Central memory CD8-positive, alpha-beta T cell (primary cell): ENCODE data around the gene WDR26.

ENCODE experiments used
- ATAC-seq: fragments of 150-1000 bp; cut with Tn5 transposase; replicated peaks from 2 replicates; pipeline ENCODE4 v1.10.0; 2022; ENCODE audit warnings: mild to moderate bottlenecking, moderate FRiP score, moderate number of reproducible peaks; ENCODE audit not compliant: poor library complexity, severe bottlenecking; ENCODE audit errors: extremely low read depth
- DNase-seq, 2 donors: peaks; one replicate each; pipeline ENCODE4 v3.0.0; 2021; ENCODE audit warnings: low spot score in 2 of 2
- H3K27ac Mint-ChIP-seq: one replicate; pipeline ENCODE4 v1.8.0; 2022; ENCODE audit warnings: low read depth, mild to moderate bottlenecking, moderate library complexity, mixed read lengths
- H3K27me3 Mint-ChIP-seq: one replicate; pipeline ENCODE4 v1.8.0; 2022; ENCODE audit warnings: mixed read lengths
- H3K36me3 Mint-ChIP-seq: one replicate; pipeline ENCODE4 v1.8.0; 2022; ENCODE audit warnings: mild to moderate bottlenecking, moderate library complexity, mixed read lengths; ENCODE audit not compliant: insufficient read depth
- H3K4me1 Mint-ChIP-seq: one replicate; pipeline ENCODE4 v1.8.0; 2022; ENCODE audit warnings: mixed read lengths
- H3K4me3 Mint-ChIP-seq: one replicate; pipeline ENCODE4 v1.8.0; 2022; ENCODE audit warnings: mild to moderate bottlenecking, moderate library complexity, mixed read lengths
- H3K9me3 Mint-ChIP-seq: one replicate; pipeline ENCODE4 v1.8.0; 2022; ENCODE audit warnings: mixed read lengths

Gene WDR26

DNA sequence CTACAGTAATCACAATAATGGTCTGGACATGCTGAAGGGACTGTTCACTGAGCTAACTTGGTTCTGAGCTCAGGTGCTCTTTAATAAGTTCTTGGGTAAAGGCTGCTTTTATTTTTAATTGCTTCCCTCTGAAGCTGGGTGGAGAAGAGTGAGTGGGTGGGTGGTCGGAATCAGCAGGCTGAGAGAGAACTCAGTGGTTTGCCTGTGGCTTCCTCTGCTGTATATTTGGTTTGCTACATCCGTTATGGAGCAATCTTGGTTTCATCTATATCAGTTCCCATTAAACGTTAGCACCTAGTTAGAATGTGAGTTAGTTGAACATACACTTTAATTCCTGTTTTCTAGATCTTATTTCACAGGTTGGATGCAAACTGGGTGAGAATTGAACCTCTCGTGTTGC is 54.6 kb downstream of the WDR26 start:
- peak; percentile 84 for ATAC-seq

DNA sequence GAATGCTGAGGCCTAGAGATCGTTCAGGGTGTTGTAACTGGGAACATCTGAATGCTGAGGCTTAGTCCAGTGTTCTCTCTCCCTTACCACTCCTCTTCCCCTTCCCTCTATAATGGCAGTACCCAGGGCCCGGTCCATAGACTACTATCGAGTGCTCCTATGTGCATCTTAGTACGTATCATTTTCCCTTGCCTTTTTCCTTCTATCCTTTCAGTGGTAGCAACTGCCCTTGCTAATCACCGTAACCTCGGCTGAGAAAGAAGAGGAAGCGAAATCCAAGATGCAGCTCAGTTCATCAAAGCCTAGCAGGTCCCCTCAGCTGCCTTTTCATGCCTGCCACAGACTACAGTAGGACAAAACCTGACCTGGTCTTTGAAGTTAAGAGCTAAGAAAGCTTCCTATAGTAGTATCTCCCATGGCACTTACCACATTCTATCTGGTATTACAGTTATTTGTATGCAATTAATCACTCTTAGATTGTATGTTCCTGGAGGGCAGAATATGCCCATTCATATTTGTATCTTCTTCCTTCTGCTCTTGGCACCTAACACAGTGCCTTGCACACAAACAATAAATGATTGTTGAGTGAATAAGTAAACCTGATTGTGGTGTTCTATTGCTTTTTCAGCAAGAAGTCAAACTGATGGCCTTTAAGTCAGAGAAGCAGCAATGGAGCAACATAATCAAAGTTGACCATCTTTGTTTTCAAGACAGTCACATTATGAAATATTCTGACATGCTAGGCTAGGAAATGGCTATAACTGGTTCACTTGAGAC is 55.6 kb downstream of the WDR26 start:
- H3K36me3 Mint-ChIP-seq = peaks cover 25% of the 10 kb centered on the region
- no peak overlapping the region for H3K4me3 Mint-ChIP-seq
- no peaks in the 10 kb centered on the region for H3K9me3 Mint-ChIP-seq
- ATAC-seq = no peak
- no peaks in the 10 kb centered on the region for H3K27me3 Mint-ChIP-seq
- no peak for DNase-seq
- peaks cover 84% of the 10 kb centered on the region for H3K4me1 Mint-ChIP-seq
- peak overlapping the region; percentile 60 for H3K27ac Mint-ChIP-seq

More for the DNA sequence above, 54.6 kb downstream of the WDR26 start:
- no peaks in the 10 kb centered on the region for H3K9me3 Mint-ChIP-seq
- peak in 1 of 2 donors; percentile 22 for DNase-seq
- H3K4me1 Mint-ChIP-seq = peaks cover 74% of the 10 kb centered on the region
- H3K4me3 Mint-ChIP-seq = peak overlapping the region; percentile 61
- H3K27me3 Mint-ChIP-seq = no peaks in the 10 kb centered on the region
- peak overlapping the region; percentile 60 for H3K27ac Mint-ChIP-seq
- peaks cover 25% of the 10 kb centered on the region for H3K36me3 Mint-ChIP-seq

DNA sequence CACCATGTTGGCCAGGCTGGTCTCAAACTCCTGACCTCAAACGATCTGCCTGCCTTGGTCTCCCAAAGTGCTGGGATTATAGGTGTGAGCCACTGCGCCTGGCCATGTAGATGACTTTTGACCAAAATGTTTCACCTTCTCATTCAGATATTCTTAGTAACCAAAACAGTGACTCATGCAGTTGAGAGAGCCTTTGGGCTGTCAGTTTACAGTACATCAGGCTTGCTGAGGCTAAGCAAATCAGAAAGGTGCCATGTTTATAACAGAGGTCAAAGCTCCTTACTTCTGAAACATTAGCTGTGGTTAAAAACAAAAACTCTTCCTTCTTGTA is 57.0 kb downstream of the WDR26 start:
- peaks cover 90% of the 10 kb centered on the region for H3K4me1 Mint-ChIP-seq
- H3K36me3 Mint-ChIP-seq = peaks cover 30% of the 10 kb centered on the region
- ATAC-seq = peak; percentile 66
- no peak for DNase-seq
- no peaks in the 10 kb centered on the region for H3K9me3 Mint-ChIP-seq
- no peaks in the 10 kb centered on the region for H3K27me3 Mint-ChIP-seq
- H3K4me3 Mint-ChIP-seq = peak overlapping the region; percentile 11
- H3K27ac Mint-ChIP-seq = peak overlapping the region; percentile 82

DNA sequence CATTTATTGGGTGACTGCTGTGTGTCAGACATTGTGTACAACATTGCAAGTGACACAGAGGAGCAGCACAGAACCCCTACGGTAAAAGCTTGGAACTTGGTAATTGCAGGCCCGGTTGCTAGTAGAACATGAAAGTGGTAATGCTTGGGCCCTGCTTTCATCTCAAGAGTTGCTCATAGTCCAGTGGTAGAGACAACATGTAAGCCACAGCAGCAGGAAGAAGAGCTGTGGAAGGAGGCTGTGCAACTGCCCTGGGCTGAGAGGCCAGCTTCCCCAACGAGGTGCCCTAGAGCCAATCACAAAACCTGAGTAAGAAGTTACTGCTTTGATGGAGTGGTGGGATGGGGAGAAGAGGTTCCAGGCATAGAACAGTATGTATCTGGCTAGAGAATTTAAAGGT is 59.5 kb downstream of the WDR26 start:
- Mint-ChIP-seq H3K9me3 (no peaks in the 10 kb centered on the region), H3K4me1 (peaks cover 80% of the 10 kb centered on the region), H3K27ac (peak overlapping the region; percentile 62), H3K27me3 (no peaks in the 10 kb centered on the region), H3K4me3 (no peak overlapping the region), H3K36me3 (peaks cover 46% of the 10 kb centered on the region)
- ATAC-seq (no peak), DNase-seq (no peak)

DNA sequence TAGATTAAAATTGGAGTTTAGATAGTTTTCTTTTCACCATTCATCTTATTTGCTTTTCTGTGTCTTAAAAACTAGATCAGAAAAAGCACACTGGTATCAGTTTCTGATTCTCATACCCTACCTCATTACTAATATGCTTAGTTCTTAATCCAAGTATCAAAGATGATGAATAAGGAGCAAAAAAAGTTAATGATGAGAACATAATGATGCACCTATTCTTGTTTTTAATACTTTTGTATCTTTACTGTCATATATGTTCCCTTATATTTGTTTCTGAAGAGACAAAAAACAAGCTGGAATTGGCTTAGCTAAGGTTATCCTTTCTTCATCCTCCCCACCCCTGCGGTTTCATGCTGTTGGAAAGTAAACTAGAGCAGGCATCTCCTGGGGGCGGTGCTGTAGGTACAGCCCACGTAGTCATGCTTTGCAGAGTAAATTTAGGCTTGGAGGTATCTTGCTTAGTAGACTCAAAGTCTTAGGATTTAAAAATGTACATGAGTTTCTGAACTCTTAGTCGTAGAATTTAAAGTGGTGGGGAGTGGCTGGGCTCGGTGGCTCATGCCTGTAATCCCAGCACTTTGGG is 61.5 kb downstream of the WDR26 start:
- H3K9me3 Mint-ChIP-seq = no peaks in the 10 kb centered on the region
- peaks cover 68% of the 10 kb centered on the region for H3K4me1 Mint-ChIP-seq
- no peak overlapping the region for H3K4me3 Mint-ChIP-seq
- DNase-seq = no peak
- ATAC-seq = no peak
- no peaks in the 10 kb centered on the region for H3K27me3 Mint-ChIP-seq
- peak overlapping the region; percentile 46 for H3K27ac Mint-ChIP-seq
- peaks cover 61% of the 10 kb centered on the region for H3K36me3 Mint-ChIP-seq

DNA sequence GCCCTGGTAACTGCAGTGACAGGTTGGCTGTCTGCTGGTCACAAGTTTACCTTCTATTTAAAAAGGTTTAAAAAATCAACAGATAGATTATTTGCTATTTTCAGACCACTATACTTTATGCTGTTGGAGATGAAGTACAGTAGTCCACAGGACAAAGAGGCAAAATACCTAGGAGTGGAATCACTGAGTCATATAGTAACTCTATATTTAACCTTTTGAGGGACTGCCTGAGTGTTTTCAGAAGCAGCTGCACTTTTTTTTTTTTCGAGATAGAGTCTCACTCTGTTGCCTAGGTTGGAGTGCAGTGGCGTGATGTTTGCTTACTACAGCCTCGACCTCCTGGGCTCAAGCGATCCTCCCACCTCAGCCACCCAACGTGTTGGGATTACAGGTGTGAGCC is 66.2 kb downstream of the WDR26 start:
- Mint-ChIP-seq H3K4me3 (no peak overlapping the region), H3K36me3 (peaks cover 74% of the 10 kb centered on the region), H3K4me1 (peaks cover 49% of the 10 kb centered on the region), H3K27ac (no peak overlapping the region), H3K27me3 (no peaks in the 10 kb centered on the region), H3K9me3 (no peaks in the 10 kb centered on the region)
- DNase-seq (no peak), ATAC-seq (no peak)

DNA sequence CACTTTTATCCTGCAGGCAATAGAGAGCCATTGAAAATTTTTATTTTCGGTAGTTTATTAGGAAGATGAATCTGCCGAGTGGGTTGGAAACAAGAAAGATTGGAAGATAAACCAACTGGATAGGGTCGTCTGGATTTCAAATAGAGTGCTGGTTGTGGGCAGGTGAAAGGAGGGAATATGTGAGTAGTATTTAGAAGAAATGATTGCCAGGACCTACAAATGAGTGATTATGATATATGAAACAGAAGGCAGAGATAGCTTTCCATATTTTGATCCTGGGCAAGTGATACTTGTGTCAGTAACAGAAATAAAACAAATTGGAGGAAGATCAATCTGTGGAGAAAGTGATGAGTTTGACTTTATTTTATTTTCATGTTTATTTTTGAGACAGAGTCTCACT is 75.4 kb downstream of the WDR26 start:
- DNase-seq = no peak
- H3K36me3 Mint-ChIP-seq = peaks cover 26% of the 10 kb centered on the region
- no peak for ATAC-seq
- no peaks in the 10 kb centered on the region for H3K9me3 Mint-ChIP-seq
- no peaks in the 10 kb centered on the region for H3K27me3 Mint-ChIP-seq
- peaks cover 62% of the 10 kb centered on the region for H3K4me1 Mint-ChIP-seq
- H3K4me3 Mint-ChIP-seq = peak overlapping the region; percentile 99
- peak overlapping the region; percentile 50 for H3K27ac Mint-ChIP-seq

DNA sequence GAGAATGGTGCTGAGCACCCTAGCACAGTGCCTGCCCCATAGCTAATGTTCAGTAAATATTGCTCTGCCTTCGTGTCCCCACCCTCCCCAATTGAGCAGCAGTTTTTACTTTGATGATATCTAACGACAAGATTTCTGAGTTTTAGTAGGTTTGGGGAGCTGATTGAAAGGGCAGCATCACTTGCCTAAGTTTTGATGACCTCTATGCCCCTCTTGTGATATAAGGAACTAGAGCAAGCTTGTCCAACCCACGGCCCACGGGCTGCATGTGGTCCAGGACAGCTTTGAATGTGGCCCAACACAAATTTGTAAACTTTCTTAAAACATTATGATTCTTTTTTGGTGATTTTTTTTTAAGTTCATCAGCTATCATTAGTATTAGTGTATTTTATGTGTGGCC is 76.4 kb downstream of the WDR26 start:
- no peak for ATAC-seq
- Mint-ChIP-seq H3K27ac (peak overlapping the region; percentile 50), H3K9me3 (no peaks in the 10 kb centered on the region), H3K36me3 (peaks cover 19% of the 10 kb centered on the region), H3K4me3 (peak overlapping the region; percentile 99), H3K27me3 (no peaks in the 10 kb centered on the region), H3K4me1 (peaks cover 57% of the 10 kb centered on the region)
- no peak for DNase-seq

DNA sequence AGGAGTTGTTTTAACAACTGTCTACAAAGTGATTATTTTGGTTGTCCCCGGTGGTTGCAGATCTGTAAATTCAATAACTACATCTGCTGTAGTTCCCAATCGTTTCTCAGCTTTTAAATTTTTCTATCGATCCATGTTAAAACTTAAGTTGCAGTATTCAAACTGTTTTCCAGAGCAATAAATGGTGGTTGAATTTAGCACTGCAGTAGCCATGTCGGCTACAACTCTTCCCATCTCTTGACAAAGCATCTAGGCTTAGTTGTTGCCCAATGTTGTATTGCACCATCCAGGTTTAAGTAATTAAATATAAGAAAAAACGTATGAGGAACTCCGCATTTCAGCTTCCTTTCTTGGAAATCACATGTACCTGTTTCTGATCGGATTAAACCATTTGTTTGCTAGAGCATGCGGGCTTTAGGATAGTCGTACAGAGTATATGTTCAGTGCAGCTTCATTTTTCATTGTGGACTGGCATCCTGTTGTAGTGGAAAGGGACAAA is 76.9 kb downstream of the WDR26 start:
- no peaks in the 10 kb centered on the region for H3K27me3 Mint-ChIP-seq
- H3K9me3 Mint-ChIP-seq = no peaks in the 10 kb centered on the region
- H3K4me1 Mint-ChIP-seq = peaks cover 52% of the 10 kb centered on the region
- H3K36me3 Mint-ChIP-seq = peaks cover 17% of the 10 kb centered on the region
- peak overlapping the region; percentile 89 for H3K27ac Mint-ChIP-seq
- H3K4me3 Mint-ChIP-seq = peak overlapping the region; percentile 99
- DNase-seq (no peak), ATAC-seq (no peak)

DNA sequence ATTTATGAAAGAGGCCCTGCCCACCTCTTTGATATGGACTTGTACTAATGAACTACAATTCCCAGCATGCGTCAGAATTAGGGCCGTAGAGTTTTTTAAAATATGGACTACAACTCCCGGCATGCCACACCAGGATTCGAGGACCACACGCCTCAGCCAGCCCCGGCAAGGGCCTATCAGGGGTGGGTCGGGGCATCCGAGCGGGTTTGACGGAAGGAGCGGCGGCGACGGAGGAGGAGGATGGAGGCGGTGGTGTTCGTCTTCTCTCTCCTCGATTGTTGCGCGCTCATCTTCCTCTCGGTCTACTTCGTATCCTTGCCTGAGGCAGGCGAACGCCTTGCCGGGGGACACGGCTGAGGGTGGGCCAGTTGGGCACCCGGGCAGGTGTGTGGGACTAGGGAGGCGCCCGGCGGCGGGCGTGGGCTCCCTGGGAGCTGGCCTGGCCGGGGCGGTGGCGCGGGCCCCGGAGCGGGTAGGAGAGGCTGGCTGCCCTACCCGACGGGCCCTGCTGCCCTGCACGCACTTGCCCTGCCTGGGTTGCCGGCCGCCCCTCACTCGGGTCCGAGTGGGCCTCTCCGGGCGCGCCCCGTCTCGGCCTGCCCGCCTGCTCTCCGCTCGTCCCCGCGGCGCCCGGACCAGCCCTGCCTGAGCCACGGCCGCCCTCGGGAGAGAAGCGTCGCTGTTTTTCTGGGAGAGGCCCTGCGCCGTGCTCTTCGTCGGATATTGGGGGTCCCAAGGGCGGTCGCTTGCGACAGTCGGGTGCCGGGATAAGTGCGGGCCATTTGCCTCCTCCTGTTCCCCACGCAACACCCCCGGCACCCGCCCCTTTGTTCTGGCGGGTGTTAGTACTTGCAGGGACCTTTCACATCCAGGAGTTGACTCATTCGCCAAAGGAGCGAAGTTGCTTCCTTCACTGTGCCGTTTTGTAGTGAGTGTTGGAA is 77.6 kb downstream of the WDR26 start, which contains the start of gene CNIH4:
Gene CNIH4, plus strand, starts transcription at position 195 of the 941 bp plus-strand sequence. Its CDS starts 46 bp downstream, at position 241.
- ATAC-seq = peak; percentile 99
- peak; percentile 75 to 85 for DNase-seq
- H3K36me3 Mint-ChIP-seq = peaks cover 10% of the 10 kb centered on the region
- peak within 1 kb of the TSS; percentile 99 for H3K4me3 Mint-ChIP-seq
- H3K4me1 Mint-ChIP-seq = peaks cover 45% of the 10 kb centered on the region
- H3K9me3 Mint-ChIP-seq = no peaks in the 10 kb centered on the region
- H3K27me3 Mint-ChIP-seq = no peaks in the 10 kb centered on the region
- H3K27ac Mint-ChIP-seq = peak within 1 kb of the TSS; percentile 89

DNA sequence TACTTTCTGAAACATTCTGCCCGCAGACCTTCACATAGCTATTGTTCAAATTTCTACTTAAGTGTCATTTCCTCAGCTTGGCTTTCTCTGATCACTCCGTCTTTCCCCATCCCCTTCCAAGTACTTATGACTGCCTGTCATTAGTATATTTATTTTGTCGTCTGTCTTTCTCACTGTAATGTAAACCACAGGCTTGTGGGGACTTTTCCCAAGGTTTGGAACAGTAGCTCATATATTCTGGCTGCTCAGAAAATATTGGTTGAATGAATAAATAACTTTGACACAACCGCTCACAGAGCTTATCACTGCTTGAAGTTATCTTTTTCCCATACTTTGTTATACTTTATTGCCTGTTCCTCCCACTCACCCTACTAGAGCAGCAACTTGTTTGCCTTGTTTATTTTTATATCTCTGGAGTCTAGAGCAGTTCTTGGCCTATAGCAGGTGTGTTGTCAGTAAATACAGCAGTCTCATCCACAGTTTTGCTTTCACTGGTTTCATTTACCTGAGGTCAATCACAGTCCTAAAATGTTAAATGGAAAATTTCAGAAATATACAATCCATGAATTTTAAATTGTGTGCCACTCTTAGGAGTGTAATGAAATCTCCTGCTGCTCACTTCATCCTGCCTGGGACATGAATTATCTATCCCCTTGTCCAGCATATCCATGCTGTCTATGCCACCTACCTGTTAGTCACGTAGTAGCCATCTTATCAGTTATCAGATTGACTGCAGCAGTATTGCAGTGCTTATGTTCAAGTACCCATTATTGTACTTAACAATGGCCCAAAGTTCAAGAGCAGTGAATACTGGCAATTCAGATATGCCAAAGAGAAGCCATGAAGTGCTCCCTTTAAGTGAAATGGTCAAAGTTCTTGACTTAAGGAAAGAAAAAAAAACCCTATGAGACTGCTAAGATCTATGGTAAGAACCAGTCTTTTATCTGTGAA is 80.3 kb downstream of the WDR26 start:
- DNase-seq = no peak
- Mint-ChIP-seq H3K4me1 (peaks cover 32% of the 10 kb centered on the region), H3K36me3 (peaks cover 5% of the 10 kb centered on the region), H3K27me3 (no peaks in the 10 kb centered on the region), H3K27ac (no peak overlapping the region), H3K4me3 (no peak overlapping the region), H3K9me3 (no peaks in the 10 kb centered on the region)
- ATAC-seq = no peak
